Omental fat pad (tissue), 4 donors: ENCODE data around the gene NAGK. TPM values are rescaled to one million over a fixed set of nuclear protein-coding genes. Genes with fewer than 3 reads are reported as not detected.
"Not testable (repeated sequence)": the region's sequence is repeated elsewhere in the genome, so short reads cannot be mapped to it uniquely, and the experiment has no call there.

Experiments used
- ATAC-seq: fragments of 150-250 bp; one replicate; pipeline ENCODE4 v1.9.1; 2016; ENCODE audit warnings: mild to moderate bottlenecking, moderate library complexity; ENCODE audit not compliant: low FRiP score
- DNase-seq: peaks from one replicate; pipeline ENCODE4 v3.0.0-alpha.2; 2019; ENCODE audit warnings: low spot score
- CTCF ChIP-seq, 3 donors: fragments of 450-650 bp; IDR thresholded peaks; one replicate each; pipeline ENCODE4 v1.5.1; 2016 to 2017; ENCODE audit warnings: antibody characterized with exemption in 3 of 3, mild to moderate bottlenecking in 3 of 3, moderate library complexity in 2 of 3
- total RNA-seq, 4 donors: library from RNA; depleted of rRNA; stranded (reverse); fragments of >200 nt; gene quantifications; one replicate each; pipeline ENCODE4 v1.1.0, GENCODE V29; 2016

The NAGK gene
- 100 to 1,000 TPM in 2 of 4 donors, 10 to 100 TPM in 2; 72.1 to 149 (median 121) TPM for total RNA-seq

- peak; percentile 97 for ATAC-seq
- no peak for TF ChIP-seq CTCF (IDR thresholded peaks at IDR 0.05)
- peak; percentile 83 for DNase-seq
These were observed at the start of gene NAGK for GRCh38 chr2:71068218-71069035. TSS of gene NAGK (plus strand) at chr2:71068648. CDS start at chr2:71068684, 36 bp downstream.

GRCh38 chr2:71019989-71020388 lies 48.5 kb upstream of the NAGK start:
- ATAC-seq, DNase-seq: not testable (repeated sequence)

- ATAC-seq, DNase-seq: not testable (repeated sequence)
These were observed 47.1 kb upstream of the NAGK start for GRCh38 chr2:71021394-71021793.

DNA sequence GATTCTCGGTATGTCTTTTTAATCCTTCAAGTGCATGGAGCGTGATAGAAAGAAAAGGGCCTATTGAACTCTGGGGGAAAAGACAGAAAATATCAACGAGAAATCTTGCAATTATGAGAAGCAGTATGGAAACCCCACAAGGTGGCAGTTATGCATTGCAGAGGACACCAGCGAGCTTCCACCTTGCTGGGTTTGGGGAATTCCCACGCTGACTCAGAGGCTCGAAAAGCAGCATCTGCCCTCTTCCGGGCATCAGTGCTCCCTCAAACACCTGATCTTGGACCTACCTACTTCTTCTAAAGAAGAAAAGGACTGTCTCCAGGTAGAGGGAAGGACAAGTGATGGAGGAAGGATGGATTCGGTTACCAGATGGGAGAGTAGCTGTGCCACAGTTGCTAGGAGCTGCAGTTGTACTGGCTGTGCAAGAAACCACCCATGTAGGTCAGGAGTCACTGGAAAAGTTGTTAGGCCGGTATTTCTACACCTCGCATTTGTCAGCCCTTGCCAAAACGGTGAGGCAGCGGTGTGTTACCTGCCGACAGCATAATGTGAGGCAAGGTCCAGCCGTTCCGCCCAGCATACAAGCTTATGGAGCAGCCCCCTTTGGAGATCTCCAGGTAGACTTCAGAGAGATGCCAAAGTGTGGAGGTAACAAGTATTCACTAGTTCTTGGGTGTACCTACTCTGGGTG lies 44.8 kb upstream of the NAGK start:
- not testable (repeated sequence) for ATAC-seq, DNase-seq

DNA sequence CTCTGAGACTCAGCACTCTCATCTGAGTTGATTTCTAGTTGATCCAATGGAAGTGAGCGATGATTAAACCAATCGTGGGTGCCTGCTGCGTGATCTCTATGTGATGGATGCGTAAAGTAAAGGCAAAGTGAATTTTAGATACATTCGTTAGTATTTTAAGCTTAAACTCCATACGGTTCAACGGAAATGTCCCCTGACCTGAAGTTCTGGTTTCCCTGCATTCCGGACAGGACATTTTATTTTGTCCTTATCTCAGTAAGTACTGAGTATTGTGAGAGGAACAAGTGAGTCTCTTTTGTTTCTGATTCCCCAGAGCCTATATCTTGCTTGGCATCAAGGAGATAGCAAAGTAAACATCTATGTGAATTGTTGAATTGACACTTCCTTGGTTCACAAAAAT lies 32.2 kb upstream of the NAGK start:
- not testable (repeated sequence) for DNase-seq, ATAC-seq

DNA sequence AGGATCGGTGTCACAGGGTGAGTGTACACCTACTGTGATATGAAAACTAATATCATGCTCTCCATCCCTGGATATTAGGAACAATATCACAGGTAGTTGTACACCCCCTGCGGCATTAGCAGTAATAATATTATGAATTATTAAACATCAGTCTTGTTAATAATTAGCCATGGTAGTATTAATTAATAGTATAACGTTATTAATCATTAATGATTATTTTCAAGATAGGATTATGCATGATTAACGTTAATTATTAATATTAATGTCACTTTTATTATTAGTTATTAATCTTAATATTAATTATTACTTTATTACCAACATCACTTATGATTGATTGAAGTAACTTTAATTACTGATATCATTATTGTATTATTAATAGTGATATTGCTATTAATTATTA lies 26.2 kb upstream of the NAGK start:
- TF ChIP-seq CTCF (IDR thresholded peaks at IDR 0.05), result no peak
- no peak for DNase-seq
- ATAC-seq, result no peak

DNA sequence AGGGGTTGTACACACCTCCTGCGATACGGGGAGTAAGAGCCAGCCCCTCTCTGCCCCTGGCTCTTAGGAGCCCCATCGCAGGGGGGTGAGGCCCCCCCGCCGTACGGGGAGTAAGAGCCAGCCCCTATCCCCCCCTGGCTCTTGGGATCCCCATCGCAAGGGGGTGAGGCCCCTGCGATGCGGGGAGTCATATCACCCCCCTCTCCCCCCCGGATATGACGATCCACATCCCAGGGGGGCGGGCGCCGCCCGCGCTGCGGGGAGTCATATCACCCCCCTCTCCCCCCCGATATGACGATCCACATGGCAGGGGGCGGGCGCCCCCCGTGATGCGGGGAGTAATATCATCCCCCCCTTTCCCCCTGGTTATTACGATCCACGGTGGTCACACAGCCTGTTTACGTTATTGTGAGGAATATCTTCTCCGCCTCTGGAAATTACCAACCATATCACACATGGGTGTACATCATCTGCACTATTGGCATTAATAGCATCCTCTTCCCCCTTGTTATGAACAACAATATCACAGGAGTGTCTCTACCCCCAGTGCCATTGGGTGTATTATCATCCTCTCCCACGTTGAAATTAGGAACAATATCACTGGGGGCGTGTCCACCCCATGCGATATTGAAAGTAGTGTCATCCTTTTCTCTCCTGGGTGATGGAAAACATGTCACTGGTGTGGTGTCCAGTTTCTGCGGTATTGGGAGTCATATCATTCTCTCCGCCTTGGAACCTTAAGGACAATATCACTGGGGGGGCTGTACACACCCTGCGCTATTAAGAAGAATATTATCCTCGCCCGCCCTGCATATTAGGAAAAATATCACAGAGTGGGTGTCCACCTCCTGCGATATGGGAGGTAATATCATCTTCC lies 24.7 kb upstream of the NAGK start:
- DNase-seq (no peak), ATAC-seq (no peak)
- TF ChIP-seq CTCF (IDR thresholded peaks at IDR 0.05), result no peak

- no peak for ATAC-seq
- TF ChIP-seq CTCF (IDR thresholded peaks at IDR 0.05), result no peak
- DNase-seq, result no peak
These were observed 23.3 kb upstream of the NAGK start for GRCh38 chr2:71045151-71045550.
